ENCODE data around the gene CALML6.
"Not testable (repeated sequence)": the region's sequence is repeated elsewhere in the genome, so short reads cannot be mapped to it uniquely, and the experiment has no call there.

The CALML6 gene

GRCh38 chr1:1880617-1881312 lies 34.3 kb upstream of the CALML6 start:
- H3K4me3 ChIP-seq (ENCODE audit: low read depth, low read length) = no peak overlapping the region
- 0 out of 2 replicates have a peak, but pooled peaks cover 8% of the 10 kb centered on the region for H3K36me3 ChIP-seq (ENCODE audit: insufficient read depth, low read length)
- H3K4me1 ChIP-seq (ENCODE audit: control insufficient read depth, insufficient read depth, low read length, unreplicated experiment) = peaks cover 13% of the 10 kb centered on the region
- peaks cover 96% of the 10 kb centered on the region for H3K79me2 ChIP-seq (ENCODE audit: control insufficient read depth, insufficient read depth, low read length, unreplicated experiment)
- H2AFZ ChIP-seq (ENCODE audit: low read length, unreplicated experiment) = no peak overlapping the region
- no peak overlapping the region for H3K27ac ChIP-seq (ENCODE audit: low read depth, low read length)
- H3K27me3 ChIP-seq (ENCODE audit: insufficient read depth, low read length) = no peaks in the 10 kb centered on the region

- H3K79me2 ChIP-seq (ENCODE audit: control insufficient read depth, insufficient read depth, low read length, unreplicated experiment) = peaks cover 96% of the 10 kb centered on the region
- H3K27me3 ChIP-seq (ENCODE audit: insufficient read depth, low read length) = no peaks in the 10 kb centered on the region
- H3K27ac ChIP-seq (ENCODE audit: low read depth, low read length) = no peak overlapping the region
- H3K36me3 ChIP-seq (ENCODE audit: insufficient read depth, low read length) = 0 out of 2 replicates have a peak, but pooled peaks cover 5% of the 10 kb centered on the region
- no peak overlapping the region for H2AFZ ChIP-seq (ENCODE audit: low read length, unreplicated experiment)
- peaks cover 18% of the 10 kb centered on the region for H3K4me1 ChIP-seq (ENCODE audit: control insufficient read depth, insufficient read depth, low read length, unreplicated experiment)
- no peak overlapping the region for H3K4me3 ChIP-seq (ENCODE audit: low read depth, low read length)
Measured at GRCh38 chr1:1881727-1882126, 33.3 kb upstream of the CALML6 start.

- H3K36me3 ChIP-seq (ENCODE audit: insufficient read depth, low read length) = 0 out of 2 replicates have a peak, but pooled peaks cover 5% of the 10 kb centered on the region
- peaks cover 98% of the 10 kb centered on the region for H3K79me2 ChIP-seq (ENCODE audit: control insufficient read depth, insufficient read depth, low read length, unreplicated experiment)
- no peak overlapping the region for H2AFZ ChIP-seq (ENCODE audit: low read length, unreplicated experiment)
- H3K27ac ChIP-seq (ENCODE audit: low read depth, low read length) = peak overlapping the region; percentile 42
- no peaks in the 10 kb centered on the region for H3K27me3 ChIP-seq (ENCODE audit: insufficient read depth, low read length)
- H3K4me1 ChIP-seq (ENCODE audit: control insufficient read depth, insufficient read depth, low read length, unreplicated experiment) = peaks cover 26% of the 10 kb centered on the region
- H3K4me3 ChIP-seq (ENCODE audit: low read depth, low read length) = no peak overlapping the region
Measured at GRCh38 chr1:1883092-1883873, 31.8 kb upstream of the CALML6 start.

- not testable (repeated sequence) for H3K4me3 ChIP-seq (ENCODE audit: low read depth, low read length); H2AFZ ChIP-seq (ENCODE audit: low read length, unreplicated experiment); H3K36me3 ChIP-seq (ENCODE audit: insufficient read depth, low read length); H3K27me3 ChIP-seq (ENCODE audit: insufficient read depth, low read length); H3K27ac ChIP-seq (ENCODE audit: low read depth, low read length)
- H3K4me1 ChIP-seq (ENCODE audit: control insufficient read depth, insufficient read depth, low read length, unreplicated experiment) = peaks cover 32% of the 10 kb centered on the region
- peaks cover 98% of the 10 kb centered on the region for H3K79me2 ChIP-seq (ENCODE audit: control insufficient read depth, insufficient read depth, low read length, unreplicated experiment)
Measured at GRCh38 chr1:1883890-1884289, 31.2 kb upstream of the CALML6 start.

GRCh38 chr1:1889090-1889750 lies 25.8 kb upstream of the CALML6 start:
- peaks cover 39% of the 10 kb centered on the region for H3K4me1 ChIP-seq (ENCODE audit: control insufficient read depth, insufficient read depth, low read length, unreplicated experiment)
- no peak overlapping the region for H2AFZ ChIP-seq (ENCODE audit: low read length, unreplicated experiment)
- H3K27me3 ChIP-seq (ENCODE audit: insufficient read depth, low read length) = no peaks in the 10 kb centered on the region
- peak overlapping the region; percentile 98 for H3K4me3 ChIP-seq (ENCODE audit: low read depth, low read length)
- no peaks in the 10 kb centered on the region for H3K36me3 ChIP-seq (ENCODE audit: insufficient read depth, low read length)
- H3K79me2 ChIP-seq (ENCODE audit: control insufficient read depth, insufficient read depth, low read length, unreplicated experiment) = peaks cover 66% of the 10 kb centered on the region
- H3K27ac ChIP-seq (ENCODE audit: low read depth, low read length) = peak overlapping the region; percentile 82

- peaks cover 46% of the 10 kb centered on the region for H3K4me1 ChIP-seq (ENCODE audit: control insufficient read depth, insufficient read depth, low read length, unreplicated experiment)
- no peaks in the 10 kb centered on the region for H3K36me3 ChIP-seq (ENCODE audit: insufficient read depth, low read length)
- no peaks in the 10 kb centered on the region for H3K27me3 ChIP-seq (ENCODE audit: insufficient read depth, low read length)
- H3K27ac ChIP-seq (ENCODE audit: low read depth, low read length) = peak overlapping the region; percentile 82
- H3K4me3 ChIP-seq (ENCODE audit: low read depth, low read length) = peak overlapping the region; percentile 98
- peaks cover 58% of the 10 kb centered on the region for H3K79me2 ChIP-seq (ENCODE audit: control insufficient read depth, insufficient read depth, low read length, unreplicated experiment)
- H2AFZ ChIP-seq (ENCODE audit: low read length, unreplicated experiment) = peak overlapping the region; percentile 51
Measured at GRCh38 chr1:1889847-1890505, 25.1 kb upstream of the CALML6 start.

- Histone ChIP-seq H3K4me3 (ENCODE audit: low read depth, low read length) (peak within 1 kb of the TSS; percentile 98), H3K79me2 (ENCODE audit: control insufficient read depth, insufficient read depth, low read length, unreplicated experiment) (peaks cover 51% of the 10 kb centered on the region), H3K4me1 (ENCODE audit: control insufficient read depth, insufficient read depth, low read length, unreplicated experiment) (peaks cover 46% of the 10 kb centered on the region), H3K27me3 (ENCODE audit: insufficient read depth, low read length) (no peaks in the 10 kb centered on the region), H3K36me3 (ENCODE audit: insufficient read depth, low read length) (no peaks in the 10 kb centered on the region), H2AFZ (ENCODE audit: low read length, unreplicated experiment) (peak within 1 kb of the TSS; percentile 75), H3K27ac (ENCODE audit: low read depth, low read length) (peak within 1 kb of the TSS; percentile 82)
Measured at GRCh38 chr1:1890506-1891348, 24.3 kb upstream of the CALML6 start, which contains the start of gene GNB1. Gene GNB1 (minus strand): TSS chr1:1891087. CDS start chr1:1825453, 65,634 bp downstream.

- Histone ChIP-seq H3K27me3 (ENCODE audit: insufficient read depth, low read length) (no peaks in the 10 kb centered on the region), H2AFZ (ENCODE audit: low read length, unreplicated experiment) (peak overlapping the region; percentile 75), H3K4me1 (ENCODE audit: control insufficient read depth, insufficient read depth, low read length, unreplicated experiment) (peaks cover 41% of the 10 kb centered on the region), H3K79me2 (ENCODE audit: control insufficient read depth, insufficient read depth, low read length, unreplicated experiment) (peaks cover 44% of the 10 kb centered on the region), H3K27ac (ENCODE audit: low read depth, low read length) (peak overlapping the region; percentile 82; the same call in 1 of the 2 replicates), H3K36me3 (ENCODE audit: insufficient read depth, low read length) (no peaks in the 10 kb centered on the region), H3K4me3 (ENCODE audit: low read depth, low read length) (peak overlapping the region; percentile 98)
Measured at GRCh38 chr1:1891349-1892078, 23.5 kb upstream of the CALML6 start.

- Histone ChIP-seq H3K4me3 (ENCODE audit: low read depth, low read length) (peak overlapping the region; percentile 98), H3K79me2 (ENCODE audit: control insufficient read depth, insufficient read depth, low read length, unreplicated experiment) (peaks cover 36% of the 10 kb centered on the region), H3K27me3 (ENCODE audit: insufficient read depth, low read length) (no peaks in the 10 kb centered on the region), H3K4me1 (ENCODE audit: control insufficient read depth, insufficient read depth, low read length, unreplicated experiment) (peaks cover 38% of the 10 kb centered on the region), H3K36me3 (ENCODE audit: insufficient read depth, low read length) (no peaks in the 10 kb centered on the region), H2AFZ (ENCODE audit: low read length, unreplicated experiment) (peak overlapping the region; percentile 75), H3K27ac (ENCODE audit: low read depth, low read length) (no peak overlapping the region)
Measured at GRCh38 chr1:1892079-1892762, 22.8 kb upstream of the CALML6 start.
